Measurements from ENCODE around the gene STXBP6.

- TF ChIP-seq CTCF (IDR thresholded peaks at IDR 0.05) (no peak), POLR2A (IDR thresholded peaks at IDR 0.05) (no peak)
Observed at GRCh38 chr14:25056688-25057078, 6.7 kb upstream of the STXBP6 start.
